ENCODE measurements around the gene ADGRG3. TPM values are rescaled to one million over a fixed set of nuclear protein-coding genes. Genes with fewer than 3 reads are reported as not detected.

ADGRG3 gene
- total and polyA plus RNA-seq, 2 of the 13 experiments (the other 11 are each of a cell fraction or from before 2014, with no cell fraction given): 2.7 to 11.8 TPM

DNA sequence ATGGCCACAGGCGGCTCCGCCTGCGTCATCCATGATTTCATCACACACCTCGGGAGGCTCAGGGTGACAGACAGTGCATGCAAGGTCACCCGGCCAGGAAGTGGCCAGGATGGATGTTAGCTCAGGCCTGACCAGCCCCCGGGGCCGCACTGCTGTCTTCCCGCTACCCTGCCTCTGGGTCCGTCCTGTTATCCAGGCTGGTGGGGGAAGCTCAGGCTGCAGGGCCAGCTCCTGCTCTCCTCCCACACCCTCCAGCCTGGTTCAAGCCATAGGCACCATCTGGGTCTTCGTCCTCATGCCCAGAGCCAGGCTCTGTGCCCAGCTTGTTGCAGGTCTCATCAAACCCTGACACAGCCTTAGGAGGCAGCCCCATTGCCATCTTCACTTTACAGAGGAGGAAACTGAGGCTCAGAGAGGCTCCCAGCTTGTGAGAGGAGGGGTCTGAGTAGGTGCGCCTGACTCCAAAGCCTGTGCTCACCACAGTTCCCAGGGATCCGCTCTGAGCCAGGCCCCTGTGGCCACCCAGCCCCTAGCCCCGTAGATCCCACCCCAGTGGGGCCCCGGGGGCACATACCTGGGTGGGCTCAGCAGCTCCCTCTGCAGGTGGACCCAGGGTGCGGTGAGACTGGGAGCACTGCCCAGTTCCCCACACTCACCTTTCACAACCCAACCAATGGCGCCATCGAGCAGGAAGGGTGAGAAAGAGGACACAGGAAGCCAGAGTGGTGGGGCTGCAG, 412 bp upstream of the ADGRG3 start (continued):
- TF ChIP-seq, protein P1, sequence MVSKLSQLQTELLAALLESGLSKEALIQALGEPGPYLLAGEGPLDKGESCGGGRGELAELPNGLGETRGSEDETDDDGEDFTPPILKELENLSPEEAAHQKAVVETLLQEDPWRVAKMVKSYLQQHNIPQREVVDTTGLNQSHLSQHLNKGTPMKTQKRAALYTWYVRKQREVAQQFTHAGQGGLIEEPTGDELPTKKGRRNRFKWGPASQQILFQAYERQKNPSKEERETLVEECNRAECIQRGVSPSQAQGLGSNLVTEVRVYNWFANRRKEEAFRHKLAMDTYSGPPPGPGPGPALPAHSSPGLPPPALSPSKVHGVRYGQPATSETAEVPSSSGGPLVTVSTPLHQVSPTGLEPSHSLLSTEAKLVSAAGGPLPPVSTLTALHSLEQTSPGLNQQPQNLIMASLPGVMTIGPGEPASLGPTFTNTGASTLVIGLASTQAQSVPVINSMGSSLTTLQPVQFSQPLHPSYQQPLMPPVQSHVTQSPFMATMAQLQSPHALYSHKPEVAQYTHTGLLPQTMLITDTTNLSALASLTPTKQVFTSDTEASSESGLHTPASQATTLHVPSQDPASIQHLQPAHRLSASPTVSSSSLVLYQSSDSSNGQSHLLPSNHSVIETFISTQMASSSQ (IDR thresholded peaks at IDR 0.05; ENCODE audit: low read depth): 0 out of 2 replicates have a peak, but pooled peaks have one; percentile 42
- TF ChIP-seq, protein P1 (CRISPR knock-in tag; IDR thresholded peaks at IDR 0.05; ENCODE audit: borderline replicate concordance): peak; percentile 78; the same call in 1 of the 2 replicates
- TF ChIP-seq KAT8 (CRISPR knock-in tag; IDR thresholded peaks at IDR 0.05): peak; percentile 89
- TF ChIP-seq CHD2 (IDR thresholded peaks at IDR 0.05; ENCODE audit: low read depth, low read length): no peak
- no peak for TF ChIP-seq EED (CRISPR knock-in tag; IDR thresholded peaks at IDR 0.05)
- peak; percentile 35; the same call in 1 of the 2 replicates for TF ChIP-seq ZNF296 (CRISPR knock-in tag; conservative IDR thresholded peaks at IDR 0.05)
- peak; percentile 98; the same call in 1 of the 2 replicates for TF ChIP-seq ZNF430 (CRISPR knock-in tag; IDR thresholded peaks at IDR 0.05)
- TF ChIP-seq TBX3 (IDR thresholded peaks at IDR 0.05; ENCODE audit: borderline replicate concordance): peak; percentile 51; the same call in 1 of the 2 replicates
- peak; percentile 91 for TF ChIP-seq MEIS1 (CRISPR knock-in tag; IDR thresholded peaks at IDR 0.05; ENCODE audit: borderline replicate concordance)
- TF ChIP-seq, protein P2, sequence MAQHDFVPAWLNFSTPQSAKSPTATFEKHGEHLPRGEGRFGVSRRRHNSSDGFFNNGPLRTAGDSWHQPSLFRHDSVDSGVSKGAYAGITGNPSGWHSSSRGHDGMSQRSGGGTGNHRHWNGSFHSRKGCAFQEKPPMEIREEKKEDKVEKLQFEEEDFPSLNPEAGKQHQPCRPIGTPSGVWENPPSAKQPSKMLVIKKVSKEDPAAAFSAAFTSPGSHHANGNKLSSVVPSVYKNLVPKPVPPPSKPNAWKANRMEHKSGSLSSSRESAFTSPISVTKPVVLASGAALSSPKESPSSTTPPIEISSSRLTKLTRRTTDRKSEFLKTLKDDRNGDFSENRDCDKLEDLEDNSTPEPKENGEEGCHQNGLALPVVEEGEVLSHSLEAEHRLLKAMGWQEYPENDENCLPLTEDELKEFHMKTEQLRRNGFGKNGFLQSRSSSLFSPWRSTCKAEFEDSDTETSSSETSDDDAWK (CRISPR knock-in tag; IDR thresholded peaks at IDR 0.05): no peak
- TF ChIP-seq, protein P3, sequence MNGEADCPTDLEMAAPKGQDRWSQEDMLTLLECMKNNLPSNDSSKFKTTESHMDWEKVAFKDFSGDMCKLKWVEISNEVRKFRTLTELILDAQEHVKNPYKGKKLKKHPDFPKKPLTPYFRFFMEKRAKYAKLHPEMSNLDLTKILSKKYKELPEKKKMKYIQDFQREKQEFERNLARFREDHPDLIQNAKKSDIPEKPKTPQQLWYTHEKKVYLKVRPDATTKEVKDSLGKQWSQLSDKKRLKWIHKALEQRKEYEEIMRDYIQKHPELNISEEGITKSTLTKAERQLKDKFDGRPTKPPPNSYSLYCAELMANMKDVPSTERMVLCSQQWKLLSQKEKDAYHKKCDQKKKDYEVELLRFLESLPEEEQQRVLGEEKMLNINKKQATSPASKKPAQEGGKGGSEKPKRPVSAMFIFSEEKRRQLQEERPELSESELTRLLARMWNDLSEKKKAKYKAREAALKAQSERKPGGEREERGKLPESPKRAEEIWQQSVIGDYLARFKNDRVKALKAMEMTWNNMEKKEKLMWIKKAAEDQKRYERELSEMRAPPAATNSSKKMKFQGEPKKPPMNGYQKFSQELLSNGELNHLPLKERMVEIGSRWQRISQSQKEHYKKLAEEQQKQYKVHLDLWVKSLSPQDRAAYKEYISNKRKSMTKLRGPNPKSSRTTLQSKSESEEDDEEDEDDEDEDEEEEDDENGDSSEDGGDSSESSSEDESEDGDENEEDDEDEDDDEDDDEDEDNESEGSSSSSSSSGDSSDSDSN (CRISPR knock-in tag; IDR thresholded peaks at IDR 0.05): peak; percentile 99
- TF ChIP-seq POGZ (CRISPR knock-in tag; IDR thresholded peaks at IDR 0.05): peak; percentile 85
- TF ChIP-seq, protein P4, sequence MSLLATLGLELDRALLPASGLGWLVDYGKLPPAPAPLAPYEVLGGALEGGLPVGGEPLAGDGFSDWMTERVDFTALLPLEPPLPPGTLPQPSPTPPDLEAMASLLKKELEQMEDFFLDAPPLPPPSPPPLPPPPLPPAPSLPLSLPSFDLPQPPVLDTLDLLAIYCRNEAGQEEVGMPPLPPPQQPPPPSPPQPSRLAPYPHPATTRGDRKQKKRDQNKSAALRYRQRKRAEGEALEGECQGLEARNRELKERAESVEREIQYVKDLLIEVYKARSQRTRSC (CRISPR knock-in tag; IDR thresholded peaks at IDR 0.05; ENCODE audit: low read depth): peak; percentile 93; the same call in 1 of the 2 replicates
- TF ChIP-seq ZNF569 (CRISPR knock-in tag; IDR thresholded peaks at IDR 0.05; ENCODE audit: borderline replicate concordance): no peak
- no peak for TF ChIP-seq RBM22 (optimal IDR thresholded peaks at IDR 0.05; ENCODE audit: low read length)
- TF ChIP-seq, protein P5, sequence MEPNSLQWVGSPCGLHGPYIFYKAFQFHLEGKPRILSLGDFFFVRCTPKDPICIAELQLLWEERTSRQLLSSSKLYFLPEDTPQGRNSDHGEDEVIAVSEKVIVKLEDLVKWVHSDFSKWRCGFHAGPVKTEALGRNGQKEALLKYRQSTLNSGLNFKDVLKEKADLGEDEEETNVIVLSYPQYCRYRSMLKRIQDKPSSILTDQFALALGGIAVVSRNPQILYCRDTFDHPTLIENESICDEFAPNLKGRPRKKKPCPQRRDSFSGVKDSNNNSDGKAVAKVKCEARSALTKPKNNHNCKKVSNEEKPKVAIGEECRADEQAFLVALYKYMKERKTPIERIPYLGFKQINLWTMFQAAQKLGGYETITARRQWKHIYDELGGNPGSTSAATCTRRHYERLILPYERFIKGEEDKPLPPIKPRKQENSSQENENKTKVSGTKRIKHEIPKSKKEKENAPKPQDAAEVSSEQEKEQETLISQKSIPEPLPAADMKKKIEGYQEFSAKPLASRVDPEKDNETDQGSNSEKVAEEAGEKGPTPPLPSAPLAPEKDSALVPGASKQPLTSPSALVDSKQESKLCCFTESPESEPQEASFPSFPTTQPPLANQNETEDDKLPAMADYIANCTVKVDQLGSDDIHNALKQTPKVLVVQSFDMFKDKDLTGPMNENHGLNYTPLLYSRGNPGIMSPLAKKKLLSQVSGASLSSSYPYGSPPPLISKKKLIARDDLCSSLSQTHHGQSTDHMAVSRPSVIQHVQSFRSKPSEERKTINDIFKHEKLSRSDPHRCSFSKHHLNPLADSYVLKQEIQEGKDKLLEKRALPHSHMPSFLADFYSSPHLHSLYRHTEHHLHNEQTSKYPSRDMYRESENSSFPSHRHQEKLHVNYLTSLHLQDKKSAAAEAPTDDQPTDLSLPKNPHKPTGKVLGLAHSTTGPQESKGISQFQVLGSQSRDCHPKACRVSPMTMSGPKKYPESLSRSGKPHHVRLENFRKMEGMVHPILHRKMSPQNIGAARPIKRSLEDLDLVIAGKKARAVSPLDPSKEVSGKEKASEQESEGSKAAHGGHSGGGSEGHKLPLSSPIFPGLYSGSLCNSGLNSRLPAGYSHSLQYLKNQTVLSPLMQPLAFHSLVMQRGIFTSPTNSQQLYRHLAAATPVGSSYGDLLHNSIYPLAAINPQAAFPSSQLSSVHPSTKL (CRISPR knock-in tag; IDR thresholded peaks at IDR 0.05): peak; percentile 94

All from HepG2 (cell line).